RCC 7860 (cell line): ENCODE data around the gene PPIL4.
A peak's percentile ranks its signal among the peaks of the same experiment; 100 is the strongest.
"Not testable (repeated sequence)": the region's sequence is repeated elsewhere in the genome, so short reads cannot be mapped to it uniquely, and the experiment has no call there.

Source experiments
- DNase-seq: peaks from one replicate; pipeline ENCODE4 v3.0.0-alpha.2; 2015; ENCODE audit warnings: low spot score
- FAIRE-seq: peaks from 2 replicates; lab custom pipeline; 2012; peaks lifted over from hg19 to GRCh38; lab: Jason Lieb, UNC

The PPIL4 gene

GRCh38 chr6:149534742-149535141, 11.1 kb downstream of the PPIL4 start:
- FAIRE-seq = no peak
- DNase-seq = no peak

- FAIRE-seq (no peak), DNase-seq (no peak)
Measured at GRCh38 chr6:149529650-149530049, 16.2 kb downstream of the PPIL4 start.

DNA sequence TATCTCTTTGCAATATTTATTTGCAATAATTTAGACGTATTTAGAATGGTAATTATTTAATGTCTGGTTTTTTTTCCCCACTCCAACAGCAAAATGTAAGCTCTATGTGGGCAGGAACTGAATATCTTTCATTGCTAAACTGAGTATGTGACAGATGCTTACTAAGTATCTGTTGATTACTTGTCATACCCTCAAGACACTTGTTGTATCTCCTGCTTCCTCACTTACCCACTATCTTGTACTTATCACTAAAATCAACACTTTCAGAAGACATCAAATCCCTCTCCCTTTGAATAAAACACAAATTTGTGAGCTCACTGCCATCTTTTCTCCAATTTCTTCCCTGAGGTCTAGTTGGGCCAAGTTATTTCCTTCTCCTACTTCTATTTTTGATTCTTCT, 30.3 kb downstream of the PPIL4 start:
- DNase-seq (no peak), FAIRE-seq (no peak)

DNA sequence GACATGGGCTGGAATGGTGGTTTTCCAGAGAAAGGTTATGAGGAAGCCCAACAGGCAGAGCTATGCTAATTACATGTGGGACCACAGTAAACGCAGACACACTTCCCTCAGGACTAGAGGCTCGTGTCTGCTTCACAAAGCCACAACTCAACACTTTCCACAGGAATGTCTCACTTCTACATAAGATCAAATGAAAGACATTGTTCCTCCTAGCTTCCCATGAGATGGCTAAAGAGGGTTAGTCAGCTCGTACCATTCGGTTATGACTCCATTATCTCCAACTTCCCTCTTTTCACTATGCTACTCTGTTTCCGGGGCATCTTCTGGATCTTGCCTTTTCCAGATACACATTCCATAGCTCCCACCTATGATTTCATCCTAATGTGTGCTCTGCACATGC, 31.9 kb downstream of the PPIL4 start:
- FAIRE-seq (no peak), DNase-seq (no peak)

GRCh38 chr6:149510793-149511512, 34.9 kb downstream of the PPIL4 start:
- DNase-seq = no peak
- no peak for FAIRE-seq

DNA sequence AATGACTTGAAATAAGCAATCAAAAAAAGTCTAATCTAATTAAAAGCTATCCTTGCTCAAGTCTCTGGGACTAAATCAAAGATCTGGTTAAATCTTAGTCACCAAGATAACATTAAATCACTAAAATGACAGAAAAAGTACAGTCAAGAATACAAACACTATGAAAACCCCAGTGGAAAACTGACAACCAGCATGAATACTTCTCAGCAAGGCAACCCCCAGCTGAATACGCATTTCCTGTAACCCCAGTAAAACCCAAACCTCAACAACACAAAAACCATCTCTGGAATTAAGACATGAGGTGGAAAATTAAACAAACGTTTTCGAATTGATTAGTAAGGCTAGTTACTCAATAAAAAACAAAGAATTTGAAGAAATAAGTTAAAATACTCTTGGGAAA, 37.4 kb downstream of the PPIL4 start:
- no peak for FAIRE-seq

GRCh38 chr6:149503872-149504271, 42.0 kb downstream of the PPIL4 start:
- DNase-seq = no peak
- no peak for FAIRE-seq

More for the DNA sequence above, 37.4 kb downstream of the PPIL4 start:
- no peak for DNase-seq

GRCh38 chr6:149503276-149503675, 42.6 kb downstream of the PPIL4 start:
- FAIRE-seq = no peak

GRCh38 chr6:149501768-149502167, 44.1 kb downstream of the PPIL4 start:
- DNase-seq = no peak
- no peak for FAIRE-seq

More at GRCh38 chr6:149503276-149503675, 42.6 kb downstream of the PPIL4 start:
- no peak for DNase-seq

DNA sequence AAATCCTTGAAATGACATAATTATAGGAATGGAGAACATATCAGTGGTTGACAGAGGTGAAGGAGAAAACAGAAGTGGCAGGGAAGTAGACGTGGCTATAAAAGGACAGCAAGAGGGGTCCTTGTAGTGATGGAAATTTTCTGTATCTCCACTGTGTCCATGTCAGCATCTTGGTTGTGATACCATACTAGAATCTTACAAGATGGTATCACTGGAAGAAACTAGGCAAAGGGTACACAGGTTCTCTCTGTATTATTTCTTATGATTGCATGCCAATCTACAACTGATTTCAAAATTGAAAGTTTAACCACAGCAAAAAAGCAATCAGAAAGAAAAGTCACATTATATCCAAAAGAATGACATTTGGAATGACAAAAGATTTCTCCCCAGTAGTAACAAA, 44.6 kb downstream of the PPIL4 start:
- DNase-seq = no peak
- FAIRE-seq = no peak

DNA sequence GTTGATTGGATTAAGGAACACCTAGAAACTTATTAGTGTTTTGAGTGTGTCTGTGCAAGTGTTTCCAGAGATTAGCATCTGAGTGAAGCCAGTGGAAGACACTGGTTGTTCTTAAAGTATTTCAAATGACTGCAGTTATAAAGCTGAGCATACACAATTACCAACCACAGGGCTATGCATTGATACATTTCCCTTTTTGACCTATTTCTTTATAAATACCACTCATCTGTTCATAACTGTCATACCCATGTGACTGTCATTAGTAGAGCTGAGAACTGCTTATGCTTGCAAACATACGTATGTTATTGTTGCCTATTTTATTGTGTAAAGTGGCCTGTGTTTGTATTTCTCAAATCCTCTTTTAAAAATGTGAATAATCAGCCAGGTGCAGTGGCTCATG, 45.7 kb downstream of the PPIL4 start:
- DNase-seq (no peak), FAIRE-seq (no peak)

- no peak for FAIRE-seq
- no peak for DNase-seq
Measured at GRCh38 chr6:149499066-149499465, 46.8 kb downstream of the PPIL4 start.

- no peak for DNase-seq
- FAIRE-seq = no peak
Measured at GRCh38 chr6:149497365-149497764, 48.5 kb downstream of the PPIL4 start.

GRCh38 chr6:149496597-149496996, 49.2 kb downstream of the PPIL4 start:
- not testable (repeated sequence) for FAIRE-seq
- DNase-seq = peak; percentile 76

- not testable (repeated sequence) for FAIRE-seq
Measured at GRCh38 chr6:149495349-149496016, 50.4 kb downstream of the PPIL4 start.

DNA sequence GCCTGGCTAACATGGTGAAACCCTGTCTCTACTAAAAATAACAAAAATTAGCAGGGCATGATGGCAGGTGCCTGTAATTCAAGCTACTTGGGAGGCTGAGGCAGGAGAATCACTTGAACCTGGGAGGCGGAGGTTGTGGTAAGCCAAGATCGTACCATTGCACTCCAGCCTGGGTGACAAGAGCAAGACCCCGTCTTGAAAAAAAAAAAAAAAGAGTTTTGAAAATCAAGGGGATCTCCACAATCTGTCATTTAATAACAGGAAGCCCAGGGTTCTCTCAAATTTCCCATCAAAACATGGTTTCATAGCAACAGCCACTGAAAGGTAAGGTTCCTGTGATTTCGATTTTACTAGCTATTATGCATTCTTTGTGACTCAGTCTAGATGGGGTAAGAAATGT, 51.0 kb downstream of the PPIL4 start:
- FAIRE-seq = not testable (repeated sequence)
- DNase-seq = peak; percentile 11

More at GRCh38 chr6:149495349-149496016, 50.4 kb downstream of the PPIL4 start:
- DNase-seq = not testable (repeated sequence)

DNA sequence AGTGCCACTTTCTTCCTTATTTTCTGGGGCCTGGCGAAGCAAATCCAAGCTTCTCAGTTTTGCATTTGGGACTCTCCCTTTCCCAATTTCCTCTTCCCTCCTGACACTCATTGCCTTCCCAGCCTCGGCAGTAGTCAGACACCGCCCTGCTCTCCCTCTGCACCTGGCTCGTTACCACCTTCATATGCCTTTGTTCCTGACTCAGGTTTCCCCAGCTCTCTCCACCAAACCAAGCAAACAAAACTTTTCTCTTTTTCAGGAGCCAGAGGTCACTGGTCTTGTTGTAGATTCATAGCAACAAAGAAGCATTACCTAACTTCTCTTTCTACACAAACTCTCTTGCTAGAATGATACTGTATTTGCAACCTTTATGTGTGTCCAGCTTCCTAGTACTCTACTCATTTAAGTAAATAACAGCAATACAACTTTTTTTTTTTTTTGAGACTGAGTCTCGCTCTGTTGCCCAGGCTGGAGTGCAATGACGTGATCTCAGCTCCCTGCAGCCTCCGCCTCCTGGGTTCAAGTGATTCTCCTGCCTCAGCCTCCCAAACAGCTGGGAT, 52.0 kb downstream of the PPIL4 start:
- DNase-seq = no peak
- FAIRE-seq = no peak

DNA sequence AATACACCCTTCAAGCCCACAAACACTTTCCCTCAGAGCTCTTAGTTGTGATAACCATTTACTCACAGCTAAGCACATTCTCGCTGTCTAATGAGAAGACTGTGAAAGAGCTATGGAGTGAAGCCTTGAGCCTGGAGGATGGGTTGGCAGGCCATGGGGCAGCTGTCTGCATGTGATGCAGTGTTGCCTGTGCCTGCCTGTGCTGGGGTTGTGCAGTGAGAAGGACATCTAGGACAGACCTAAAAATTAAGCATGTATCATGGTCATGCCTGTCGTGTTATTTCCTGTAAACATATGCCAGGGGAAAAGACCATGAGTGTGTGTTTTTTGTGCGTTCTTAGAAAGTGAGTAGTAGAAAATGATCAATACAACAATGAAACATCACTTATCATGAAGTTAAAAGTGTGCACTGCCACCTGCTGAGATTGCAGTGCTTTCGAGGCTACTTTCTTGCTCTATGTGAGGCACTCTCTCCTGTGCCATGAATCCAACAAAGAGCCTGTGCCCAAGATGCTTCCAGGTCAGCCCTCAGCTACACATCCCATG, 53.0 kb downstream of the PPIL4 start:
- DNase-seq (no peak), FAIRE-seq (no peak)

DNA sequence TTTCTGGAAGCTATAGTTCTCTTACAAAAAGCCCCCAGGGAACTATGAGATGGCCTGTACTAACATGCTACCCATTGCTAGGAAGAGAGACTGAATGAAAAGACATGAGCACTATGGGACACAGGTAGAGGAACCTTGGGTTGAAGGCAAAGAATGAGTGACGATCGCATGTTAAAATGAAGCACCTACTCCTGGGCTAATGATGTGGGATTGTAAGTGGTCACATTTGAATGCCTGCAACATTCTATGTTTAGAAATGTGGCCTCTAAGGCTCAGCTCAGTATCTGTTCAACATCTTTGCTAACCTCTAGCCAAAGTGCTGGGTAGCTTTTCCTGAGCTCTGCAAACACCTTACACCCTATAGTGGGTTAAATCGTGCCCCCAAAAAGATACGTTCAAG, 55.9 kb downstream of the PPIL4 start:
- FAIRE-seq (no peak), DNase-seq (no peak)

DNA sequence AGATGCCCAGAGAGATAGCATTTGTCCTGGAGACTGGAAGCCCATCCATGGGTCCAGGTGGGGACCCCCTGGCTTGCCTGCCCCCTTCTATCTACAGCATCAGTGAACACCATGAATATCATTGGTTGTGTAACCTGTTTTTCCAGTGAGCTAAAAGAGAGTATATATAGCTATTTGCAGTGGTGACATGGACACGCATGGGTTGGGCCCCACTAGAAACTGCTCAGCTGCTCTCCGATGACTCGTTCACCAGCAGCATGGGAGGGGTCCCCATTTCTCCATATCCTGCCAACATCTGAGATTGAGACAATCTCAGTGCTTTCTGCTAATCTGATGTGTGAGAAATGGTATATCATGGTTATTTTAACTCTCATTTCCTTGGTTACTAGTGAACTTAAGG, 57.0 kb downstream of the PPIL4 start:
- no peak for FAIRE-seq
- DNase-seq = no peak

- no peak for FAIRE-seq
- no peak for DNase-seq
Measured at GRCh38 chr6:149487316-149487715, 58.5 kb downstream of the PPIL4 start.
